ENCODE results near the gene SMAP2.

- TF ChIP-seq, protein P1, sequence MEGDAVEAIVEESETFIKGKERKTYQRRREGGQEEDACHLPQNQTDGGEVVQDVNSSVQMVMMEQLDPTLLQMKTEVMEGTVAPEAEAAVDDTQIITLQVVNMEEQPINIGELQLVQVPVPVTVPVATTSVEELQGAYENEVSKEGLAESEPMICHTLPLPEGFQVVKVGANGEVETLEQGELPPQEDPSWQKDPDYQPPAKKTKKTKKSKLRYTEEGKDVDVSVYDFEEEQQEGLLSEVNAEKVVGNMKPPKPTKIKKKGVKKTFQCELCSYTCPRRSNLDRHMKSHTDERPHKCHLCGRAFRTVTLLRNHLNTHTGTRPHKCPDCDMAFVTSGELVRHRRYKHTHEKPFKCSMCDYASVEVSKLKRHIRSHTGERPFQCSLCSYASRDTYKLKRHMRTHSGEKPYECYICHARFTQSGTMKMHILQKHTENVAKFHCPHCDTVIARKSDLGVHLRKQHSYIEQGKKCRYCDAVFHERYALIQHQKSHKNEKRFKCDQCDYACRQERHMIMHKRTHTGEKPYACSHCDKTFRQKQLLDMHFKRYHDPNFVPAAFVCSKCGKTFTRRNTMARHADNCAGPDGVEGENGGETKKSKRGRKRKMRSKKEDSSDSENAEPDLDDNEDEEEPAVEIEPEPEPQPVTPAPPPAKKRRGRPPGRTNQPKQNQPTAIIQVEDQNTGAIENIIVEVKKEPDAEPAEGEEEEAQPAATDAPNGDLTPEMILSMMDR (IDR thresholded peaks at IDR 0.05): no peak
- no peak for TF ChIP-seq POLR2A (IDR thresholded peaks at IDR 0.05)
These were observed 12.9 kb upstream of the SMAP2 start for GRCh38 chr1:40360631-40361030.

Measured in body of pancreas (tissue), 4 donors.